Stimulated activated memory B cell treated with anti-CD40 and anti-IgM and Interleukin-4, amounts not matched to agents 10 μg/mL and 1 μg/mL and 100 μg/mL, for 72 hours (primary cell): ENCODE measurements around the gene FAM53C.
"Not testable (repeated sequence)": the region's sequence is repeated elsewhere in the genome, so short reads cannot be mapped to it uniquely, and the experiment has no call there.

ENCODE experiments used
- ATAC-seq: fragments of 150-1000 bp; cut with Tn5 transposase; 2 replicates; pipeline ENCODE4 v1.10.0; 2021
- H3K27ac Mint-ChIP-seq: one replicate; pipeline ENCODE4 v1.8.0; 2022; ENCODE audit warnings: mild to moderate bottlenecking, mixed read lengths
- H3K27me3 Mint-ChIP-seq: one replicate; pipeline ENCODE4 v1.8.0; 2022; ENCODE audit warnings: mixed read lengths
- H3K36me3 Mint-ChIP-seq: one replicate; pipeline ENCODE4 v1.8.0; 2022; ENCODE audit warnings: mixed read lengths
- H3K4me1 Mint-ChIP-seq: one replicate; pipeline ENCODE4 v1.8.0; 2022; ENCODE audit warnings: mixed read lengths
- H3K4me3 Mint-ChIP-seq: one replicate; pipeline ENCODE4 v1.8.0; 2022; ENCODE audit warnings: mild to moderate bottlenecking, moderate library complexity, mixed read lengths
- H3K9me3 Mint-ChIP-seq: one replicate; pipeline ENCODE4 v1.8.0; 2022; ENCODE audit warnings: mixed read lengths

Gene FAM53C

GRCh38 chr5:138337685-138338410 lies at the start of gene FAM53C:
TSS of gene FAM53C (plus strand) at chr5:138338266. CDS start at chr5:138341336, 3,070 bp downstream.
- Mint-ChIP-seq H3K27ac (peak within 1 kb of the TSS; percentile 98), H3K9me3 (no peaks in the 10 kb centered on the region)

GRCh38 chr5:138289296-138289695 lies 48.8 kb upstream of the FAM53C start:
- Mint-ChIP-seq H3K36me3 (no peaks in the 10 kb centered on the region), H3K27me3 (no peaks in the 10 kb centered on the region), H3K27ac (no peak overlapping the region), H3K4me3 (no peak overlapping the region), H3K4me1 (peaks cover 6% of the 10 kb centered on the region), H3K9me3 (no peaks in the 10 kb centered on the region)
- no peak for ATAC-seq

More at GRCh38 chr5:138337685-138338410, at the start of gene FAM53C:
- peaks cover 41% of the 10 kb centered on the region for H3K4me1 Mint-ChIP-seq
- ATAC-seq: peak; percentile 95
- peak within 1 kb of the TSS; percentile 83 for H3K4me3 Mint-ChIP-seq
- peaks cover 11% of the 10 kb centered on the region for H3K36me3 Mint-ChIP-seq
- no peaks in the 10 kb centered on the region for H3K27me3 Mint-ChIP-seq

DNA sequence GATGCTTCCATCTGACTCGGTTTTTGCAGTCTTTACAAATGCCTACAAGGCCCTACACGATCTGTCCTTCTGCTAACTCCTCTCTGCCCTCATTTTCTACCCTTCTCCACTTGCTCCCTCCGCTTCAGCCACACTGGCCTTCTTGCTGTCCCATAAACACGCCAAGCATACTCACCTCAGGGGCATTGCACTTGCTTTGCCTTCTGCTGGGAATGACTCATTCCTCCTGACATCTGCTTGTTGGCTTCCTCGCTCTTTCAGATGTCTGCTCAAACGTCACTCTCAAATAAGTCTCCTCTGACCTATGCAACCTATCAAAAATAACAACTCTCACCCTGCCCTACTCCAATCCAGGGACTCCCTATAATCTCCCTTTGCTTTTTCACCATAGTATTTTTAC lies 34.7 kb upstream of the FAM53C start:
- peaks cover 7% of the 10 kb centered on the region for H3K9me3 Mint-ChIP-seq
- H3K27ac Mint-ChIP-seq: no peak overlapping the region
- no peaks in the 10 kb centered on the region for H3K4me1 Mint-ChIP-seq
- peaks cover 7% of the 10 kb centered on the region for H3K36me3 Mint-ChIP-seq
- H3K4me3 Mint-ChIP-seq: no peak overlapping the region
- H3K27me3 Mint-ChIP-seq: no peaks in the 10 kb centered on the region
- no peak for ATAC-seq

- Mint-ChIP-seq H3K4me3 (no peak overlapping the region), H3K36me3 (no peaks in the 10 kb centered on the region), H3K27me3 (no peaks in the 10 kb centered on the region), H3K9me3 (no peaks in the 10 kb centered on the region), H3K27ac (no peak overlapping the region), H3K4me1 (no peaks in the 10 kb centered on the region)
- no peak for ATAC-seq
Observed at GRCh38 chr5:138305797-138306196, 32.3 kb upstream of the FAM53C start.

GRCh38 chr5:138315751-138316278 lies 22.3 kb upstream of the FAM53C start:
- Mint-ChIP-seq H3K4me3 (no peak overlapping the region), H3K9me3 (no peaks in the 10 kb centered on the region), H3K27me3 (no peaks in the 10 kb centered on the region), H3K27ac (no peak overlapping the region), H3K36me3 (no peaks in the 10 kb centered on the region), H3K4me1 (no peaks in the 10 kb centered on the region)
- no peak for ATAC-seq

DNA sequence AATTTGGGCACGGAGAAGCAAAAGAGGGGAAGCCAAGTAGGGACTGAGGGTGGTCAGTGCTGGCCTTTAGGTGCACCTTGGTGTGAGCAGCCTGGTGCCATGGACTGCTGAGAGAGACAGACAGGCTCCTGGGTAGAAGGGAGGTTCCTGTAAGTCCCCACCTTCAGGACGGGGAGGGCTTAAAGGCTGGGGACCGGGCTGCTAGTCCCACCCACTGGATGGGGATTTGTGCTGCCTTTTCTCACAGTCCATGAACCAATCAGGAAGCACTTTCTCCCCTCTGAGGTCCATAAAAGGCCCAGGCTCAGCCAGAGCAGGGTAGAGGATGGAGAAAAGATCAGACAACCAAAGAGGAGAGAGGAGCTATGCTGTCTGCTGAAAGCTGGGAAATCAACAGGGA lies 21.7 kb upstream of the FAM53C start:
- no peak for ATAC-seq
- H3K4me3 Mint-ChIP-seq: no peak overlapping the region
- H3K9me3 Mint-ChIP-seq: no peaks in the 10 kb centered on the region

GRCh38 chr5:138318211-138318610 lies 19.9 kb upstream of the FAM53C start:
- not testable (repeated sequence) for H3K27me3 Mint-ChIP-seq, H3K4me1 Mint-ChIP-seq, H3K27ac Mint-ChIP-seq, H3K4me3 Mint-ChIP-seq, H3K9me3 Mint-ChIP-seq, H3K36me3 Mint-ChIP-seq, ATAC-seq

More for the DNA sequence above, 21.7 kb upstream of the FAM53C start:
- no peaks in the 10 kb centered on the region for H3K4me1 Mint-ChIP-seq
- H3K36me3 Mint-ChIP-seq: no peaks in the 10 kb centered on the region
- H3K27me3 Mint-ChIP-seq: no peaks in the 10 kb centered on the region
- no peak overlapping the region for H3K27ac Mint-ChIP-seq

DNA sequence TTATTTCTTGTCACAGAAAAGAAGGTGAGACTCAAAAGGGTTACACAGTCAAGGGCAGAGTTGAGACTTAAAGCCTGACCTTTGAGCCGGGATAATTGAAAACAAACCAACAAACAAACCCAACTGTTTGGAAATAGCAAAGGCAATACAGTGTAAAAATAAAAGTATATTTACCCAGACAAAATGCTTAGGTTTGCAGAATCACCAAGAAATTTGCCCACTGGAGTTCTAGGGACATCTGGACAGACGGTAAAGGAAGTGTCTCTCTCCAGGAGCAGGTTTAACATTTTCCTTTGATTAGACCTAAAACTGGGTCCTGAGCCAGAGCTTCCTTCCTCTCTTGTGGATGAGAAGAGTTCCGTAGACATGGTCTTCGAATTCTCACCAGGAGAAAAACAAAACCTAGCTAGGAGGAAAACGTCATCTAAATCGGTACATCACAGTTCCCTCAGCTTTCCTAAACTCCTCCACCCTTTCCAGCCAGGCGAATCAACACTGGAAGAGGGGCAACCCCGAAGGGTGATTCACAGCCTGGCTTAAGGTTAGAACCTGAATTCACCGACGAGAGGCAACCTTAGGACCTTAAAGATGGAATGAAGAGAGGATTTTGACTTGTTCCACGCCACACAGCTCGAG lies 7.1 kb upstream of the FAM53C start:
- peaks cover 11% of the 10 kb centered on the region for H3K4me1 Mint-ChIP-seq
- peak overlapping the region; percentile 86 for H3K4me3 Mint-ChIP-seq
- ATAC-seq: no peak
- no peaks in the 10 kb centered on the region for H3K36me3 Mint-ChIP-seq
- no peaks in the 10 kb centered on the region for H3K9me3 Mint-ChIP-seq
- H3K27ac Mint-ChIP-seq: no peak overlapping the region
- no peaks in the 10 kb centered on the region for H3K27me3 Mint-ChIP-seq

GRCh38 chr5:138331449-138332368 lies 6.4 kb upstream of the FAM53C start, which contains the start of gene CDC25C:
TSS of gene CDC25C (minus strand) at chr5:138331804. CDS start at chr5:138331180, 624 bp downstream.
- H3K27ac Mint-ChIP-seq: no peak within 1 kb of the TSS

GRCh38 chr5:138334867-138335447 lies 3.1 kb upstream of the FAM53C start:
- Mint-ChIP-seq H3K36me3 (no peaks in the 10 kb centered on the region), H3K4me1 (peaks cover 37% of the 10 kb centered on the region), H3K4me3 (no peak overlapping the region), H3K9me3 (no peaks in the 10 kb centered on the region), H3K27me3 (no peaks in the 10 kb centered on the region), H3K27ac (no peak overlapping the region)
- ATAC-seq: no peak

More at GRCh38 chr5:138331449-138332368, 6.4 kb upstream of the FAM53C start, which contains the start of gene CDC25C:
- Mint-ChIP-seq H3K4me1 (peaks cover 14% of the 10 kb centered on the region), H3K4me3 (peak within 1 kb of the TSS; percentile 86), H3K9me3 (no peaks in the 10 kb centered on the region), H3K36me3 (no peaks in the 10 kb centered on the region), H3K27me3 (no peaks in the 10 kb centered on the region)
- peak; percentile 100 for ATAC-seq

DNA sequence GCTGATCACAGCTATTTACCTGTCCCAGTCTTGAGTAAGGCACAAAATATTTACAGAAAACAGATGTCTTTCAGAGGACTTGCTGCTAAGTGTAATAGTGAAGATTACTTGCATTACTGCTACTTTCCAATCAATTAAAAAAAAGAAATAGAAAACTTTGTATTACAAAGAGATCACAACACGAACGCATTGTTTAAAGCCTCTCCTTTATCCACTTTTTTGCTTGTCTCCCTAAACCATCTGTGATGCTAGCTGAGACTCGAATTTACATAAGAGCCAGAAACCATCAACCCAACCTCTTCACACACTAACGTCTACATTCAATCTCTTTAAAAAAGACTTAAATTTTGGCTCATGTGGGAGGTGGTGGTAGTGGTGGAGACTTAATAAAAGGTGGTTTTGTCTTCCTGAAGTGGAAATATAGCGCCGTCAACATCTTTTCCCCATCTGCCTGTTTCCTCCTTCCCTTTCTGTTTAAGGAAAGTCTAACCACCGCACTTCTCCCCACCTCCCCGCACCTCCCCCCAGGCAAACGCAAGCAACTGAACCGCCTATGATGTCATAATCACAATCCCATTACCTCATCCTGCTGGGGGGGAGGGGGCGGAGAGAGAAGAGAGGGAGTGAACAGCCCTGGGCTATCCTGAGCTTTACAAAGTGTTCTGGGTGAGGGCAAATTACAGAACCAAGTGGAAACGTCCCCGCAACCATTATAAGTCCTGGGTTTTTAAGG lies 948 bp upstream of the FAM53C start:
- peaks cover 45% of the 10 kb centered on the region for H3K4me1 Mint-ChIP-seq
- no peaks in the 10 kb centered on the region for H3K9me3 Mint-ChIP-seq

DNA sequence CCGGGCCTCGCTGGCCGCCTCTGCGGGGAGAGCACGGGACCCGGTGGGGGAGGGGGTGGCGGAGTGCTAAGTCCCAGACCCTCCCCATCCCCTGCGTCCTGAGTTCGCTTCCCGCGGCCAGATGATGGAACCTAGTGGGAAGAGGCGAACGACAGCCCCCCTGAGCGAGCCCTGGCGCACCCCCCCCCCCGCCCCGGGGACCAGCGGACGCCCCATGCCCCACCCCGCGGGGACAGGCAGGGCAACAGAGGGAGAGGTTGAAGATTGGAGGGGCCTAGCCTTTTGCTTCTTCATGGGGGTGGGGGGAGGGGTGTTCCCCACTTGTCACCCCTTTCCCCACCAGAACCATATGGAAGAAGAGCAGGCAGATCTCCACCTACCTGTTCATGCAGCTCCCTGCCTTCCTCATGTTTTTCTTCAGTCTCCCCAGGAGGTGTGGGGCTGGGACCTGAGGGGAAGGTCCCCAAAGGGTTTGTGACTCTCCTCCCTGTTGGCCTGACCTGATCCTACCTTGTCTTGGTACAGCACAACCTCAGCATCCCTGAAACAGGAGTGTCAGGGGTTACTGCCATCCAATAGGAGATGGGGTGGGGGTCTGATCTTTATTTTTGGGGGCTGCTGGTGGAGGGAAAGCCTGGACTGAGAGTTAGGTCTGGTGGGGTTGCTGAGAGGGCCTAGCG lies 485 bp downstream of the FAM53C start:
- Mint-ChIP-seq H3K27ac (peak overlapping the region; percentile 98), H3K4me3 (peak overlapping the region; percentile 83), H3K27me3 (no peaks in the 10 kb centered on the region), H3K36me3 (peaks cover 11% of the 10 kb centered on the region), H3K9me3 (no peaks in the 10 kb centered on the region), H3K4me1 (peaks cover 41% of the 10 kb centered on the region)
- peak; percentile 0 for ATAC-seq

More for the DNA sequence above, 948 bp upstream of the FAM53C start:
- Mint-ChIP-seq H3K27me3 (no peaks in the 10 kb centered on the region), H3K36me3 (peaks cover 11% of the 10 kb centered on the region), H3K27ac (peak overlapping the region; percentile 98), H3K4me3 (peak overlapping the region; percentile 83)
- peak; percentile 22 for ATAC-seq

DNA sequence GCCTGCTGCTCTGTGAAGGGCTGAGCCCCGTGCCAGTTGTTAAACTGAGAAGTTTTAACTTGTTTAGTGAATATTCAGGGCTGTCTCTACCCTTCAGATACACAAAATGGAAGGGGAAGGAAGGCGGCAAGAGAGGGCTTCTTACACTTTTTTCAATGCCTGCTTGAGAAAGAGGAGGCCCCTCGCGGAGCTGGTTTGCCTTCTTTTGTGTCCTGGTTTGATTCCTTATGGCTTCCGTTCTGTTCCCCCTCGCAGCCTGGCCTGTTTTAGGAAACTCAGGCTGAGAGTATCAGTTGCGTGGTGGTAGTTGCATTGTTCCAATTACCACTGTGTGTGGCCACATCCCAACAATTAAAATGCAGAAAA lies 1.0 kb downstream of the FAM53C start:
- peak overlapping the region; percentile 83 for H3K4me3 Mint-ChIP-seq
- H3K27me3 Mint-ChIP-seq: no peaks in the 10 kb centered on the region
- H3K9me3 Mint-ChIP-seq: no peaks in the 10 kb centered on the region
- peaks cover 15% of the 10 kb centered on the region for H3K36me3 Mint-ChIP-seq
- ATAC-seq: no peak
- peak overlapping the region; percentile 98 for H3K27ac Mint-ChIP-seq
- H3K4me1 Mint-ChIP-seq: peaks cover 41% of the 10 kb centered on the region

DNA sequence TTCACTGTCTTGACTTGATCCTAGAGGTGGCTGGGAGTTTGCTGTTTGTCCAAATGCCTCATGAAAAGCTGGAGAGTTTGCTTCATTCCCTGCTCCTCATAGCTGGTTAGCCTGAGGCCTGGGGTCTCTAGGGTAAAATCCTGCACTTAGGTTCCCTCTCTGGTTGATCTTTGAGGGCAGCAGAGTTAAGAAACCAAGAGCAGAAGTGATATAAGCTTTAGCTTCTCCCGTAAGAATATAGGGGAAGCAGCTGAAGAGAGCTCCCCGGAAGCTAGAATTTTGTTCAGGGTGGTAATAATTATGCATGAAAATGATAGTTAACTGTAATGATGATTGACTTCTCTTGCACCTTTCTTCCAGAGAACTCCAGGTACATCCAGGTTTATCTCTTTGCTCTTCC lies 1.4 kb downstream of the FAM53C start:
- peaks cover 19% of the 10 kb centered on the region for H3K36me3 Mint-ChIP-seq
- peak overlapping the region; percentile 83 for H3K4me3 Mint-ChIP-seq

More for the DNA sequence above, 1.4 kb downstream of the FAM53C start:
- peaks cover 41% of the 10 kb centered on the region for H3K4me1 Mint-ChIP-seq
- ATAC-seq: no peak
- H3K27ac Mint-ChIP-seq: peak overlapping the region; percentile 98
- no peaks in the 10 kb centered on the region for H3K27me3 Mint-ChIP-seq
- H3K9me3 Mint-ChIP-seq: no peaks in the 10 kb centered on the region
